CD1c-positive myeloid dendritic cell (primary cell): Measurements from ENCODE around the gene ALG13.
"Not testable (repeated sequence)": the region's sequence is repeated elsewhere in the genome, so short reads cannot be mapped to it uniquely, and the experiment has no call there.

ENCODE experiments used
- DNase-seq: peaks from one replicate; pipeline ENCODE4 v3.0.0-alpha.2; 2016; ENCODE audit errors: extremely low spot score

The ALG13 gene

DNA sequence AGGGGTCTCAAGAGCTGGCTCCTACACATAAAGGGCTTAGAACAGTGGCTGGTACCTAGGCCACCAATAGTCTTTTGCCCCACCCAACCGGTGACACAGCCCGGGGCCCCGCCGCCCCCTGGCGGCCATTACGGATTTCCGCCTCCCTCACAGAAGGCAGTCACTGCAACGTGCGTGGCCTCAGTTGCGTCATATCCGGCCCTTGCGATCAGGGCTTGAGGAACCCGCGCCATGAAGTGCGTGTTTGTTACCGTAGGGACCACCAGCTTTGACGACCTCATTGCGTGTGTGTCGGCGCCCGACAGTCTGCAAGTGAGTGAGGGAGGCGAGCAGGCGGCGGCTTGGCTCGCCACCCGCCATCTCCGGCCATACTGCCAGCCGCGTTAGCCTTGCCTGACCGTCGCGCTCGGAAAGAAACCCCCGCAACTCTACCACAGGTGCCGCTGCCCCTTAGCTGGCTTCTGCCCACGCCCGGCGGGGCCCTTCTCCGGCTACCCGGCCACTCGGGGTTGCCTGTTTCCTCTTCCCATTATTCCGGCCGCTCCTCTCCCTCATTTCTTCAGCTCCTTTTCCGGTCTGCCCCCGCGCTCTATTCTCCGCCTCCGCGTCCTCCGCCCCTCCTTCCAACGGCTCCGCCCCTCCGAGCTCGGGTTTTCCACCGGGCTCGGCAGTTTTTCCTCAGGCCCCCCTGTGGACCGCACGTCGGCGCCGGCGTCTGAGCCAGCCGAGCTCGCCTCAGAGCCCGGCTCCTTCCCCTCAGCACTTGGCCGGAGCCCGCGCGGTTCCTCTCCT is at the start of gene ALG13:
TSS of gene ALG13 (plus strand) at position 183 of the 792 bp plus-strand sequence. CDS start at position 232, 49 bp downstream.
- peak; percentile 91 for DNase-seq

DNA sequence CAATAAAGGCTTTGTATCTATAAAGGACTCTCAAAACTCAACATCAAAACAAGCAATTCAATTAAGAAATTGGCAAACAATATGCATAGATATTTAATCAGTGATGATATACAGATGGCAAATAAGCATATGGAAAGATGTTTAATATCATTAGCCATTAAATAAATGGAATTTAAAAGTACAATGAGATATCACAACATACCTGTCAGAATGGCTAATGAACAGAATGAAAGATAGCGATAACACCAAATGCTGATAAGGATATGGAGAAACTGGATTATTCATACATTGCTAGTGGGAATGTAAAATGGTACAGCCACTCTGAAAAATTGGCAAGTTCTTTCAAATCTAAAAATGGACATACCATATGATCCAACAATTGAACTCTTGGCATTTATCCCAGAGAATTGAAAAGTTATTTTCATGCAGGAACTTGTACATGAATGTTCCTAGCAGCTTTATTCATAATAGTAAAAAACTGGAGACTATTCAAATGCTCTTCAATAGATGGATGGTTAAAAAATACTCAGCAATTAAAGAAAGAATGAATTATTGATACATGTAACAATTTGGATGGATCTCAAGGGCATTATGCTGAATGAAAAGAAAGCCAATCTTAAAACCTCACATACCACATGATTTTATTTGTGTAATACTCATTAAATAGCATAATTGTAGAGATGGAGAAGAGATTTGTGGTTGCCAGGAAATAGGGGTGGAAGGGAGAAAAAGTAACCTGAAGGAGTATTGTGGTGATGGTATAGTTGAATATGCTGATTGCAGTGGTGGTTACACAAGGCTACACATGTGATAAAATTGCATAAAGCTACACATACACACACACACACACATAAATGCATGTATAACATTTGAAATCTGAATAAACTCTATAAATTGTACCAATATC is 45.9 kb upstream of the ALG13 start:
- no peak for DNase-seq

DNA sequence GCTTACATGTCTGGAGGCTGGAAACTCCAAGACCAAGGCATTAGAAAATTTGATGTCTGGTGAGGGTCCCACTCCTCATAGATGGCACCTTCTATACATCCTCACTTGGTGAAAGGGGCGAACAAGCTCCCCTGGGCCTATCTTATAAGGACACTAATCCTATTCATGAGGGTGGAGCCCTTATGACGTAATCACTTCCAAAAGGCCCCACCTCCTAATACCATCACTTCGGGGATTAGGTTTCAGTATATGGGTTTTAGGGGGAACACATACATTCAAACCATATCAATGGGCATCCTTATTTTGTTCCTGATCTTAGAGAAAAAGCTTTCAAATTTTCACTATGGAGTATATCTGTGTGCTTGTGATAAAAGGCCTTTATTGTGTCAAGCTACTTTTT is 39.0 kb upstream of the ALG13 start:
- DNase-seq, result no peak

DNA sequence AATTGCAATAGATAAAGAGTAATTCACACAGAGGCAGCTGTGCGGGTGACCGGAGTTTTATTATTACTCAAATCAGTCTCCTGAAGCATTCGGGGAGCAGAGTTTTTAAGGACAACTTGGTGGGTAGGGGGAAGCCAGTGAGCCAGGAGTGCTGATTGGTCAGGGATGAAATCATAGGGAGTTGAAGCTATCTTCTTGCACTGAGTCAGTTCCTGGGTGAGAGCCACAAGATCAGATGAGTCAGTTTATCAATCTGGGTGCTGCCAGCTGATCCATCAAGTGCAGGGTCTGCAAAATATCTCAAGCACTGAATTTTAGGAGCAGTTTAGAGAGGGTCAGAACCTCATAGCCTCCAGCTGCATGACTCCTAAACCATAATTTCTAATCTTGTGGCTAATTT is 35.8 kb upstream of the ALG13 start:
- DNase-seq, result not testable (repeated sequence)

DNA sequence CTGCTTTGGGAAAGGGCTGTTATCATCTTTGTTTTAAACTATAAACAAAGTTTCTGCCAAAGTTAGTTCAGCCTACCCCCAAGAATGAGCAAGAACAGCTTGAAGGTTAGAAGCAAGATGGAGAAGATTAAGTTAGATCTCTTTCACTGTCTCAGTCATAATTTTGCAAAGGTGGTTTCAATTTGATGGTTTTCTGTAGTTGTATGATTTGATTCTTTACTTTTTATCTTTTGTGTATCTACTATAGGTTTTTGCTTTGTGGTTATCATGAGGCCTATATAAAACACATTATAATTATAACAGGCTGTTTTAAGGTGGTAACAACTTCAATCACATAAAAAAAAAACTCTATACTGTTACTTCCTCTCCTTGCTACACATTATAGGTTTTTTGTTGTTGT is 35.4 kb upstream of the ALG13 start:
- DNase-seq, result no peak

DNA sequence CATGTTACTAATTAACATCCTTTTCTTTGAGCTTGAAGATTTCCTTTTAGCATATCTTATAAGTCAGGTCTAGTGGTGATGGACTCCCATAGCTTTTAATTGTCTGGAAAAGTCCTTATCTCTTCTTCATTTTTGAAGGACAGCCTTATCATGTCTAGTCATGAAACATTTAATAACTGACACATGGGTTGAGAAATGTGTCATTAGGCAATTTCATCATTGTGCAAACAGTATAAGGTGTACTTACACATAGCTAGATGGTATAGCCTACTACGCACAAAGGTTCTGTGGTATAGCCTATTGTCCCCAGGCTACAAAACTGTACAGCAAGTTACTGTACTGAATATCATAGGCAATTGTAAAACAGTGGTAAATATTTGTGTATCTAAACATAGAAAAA is 34.5 kb upstream of the ALG13 start:
- no peak for DNase-seq

DNA sequence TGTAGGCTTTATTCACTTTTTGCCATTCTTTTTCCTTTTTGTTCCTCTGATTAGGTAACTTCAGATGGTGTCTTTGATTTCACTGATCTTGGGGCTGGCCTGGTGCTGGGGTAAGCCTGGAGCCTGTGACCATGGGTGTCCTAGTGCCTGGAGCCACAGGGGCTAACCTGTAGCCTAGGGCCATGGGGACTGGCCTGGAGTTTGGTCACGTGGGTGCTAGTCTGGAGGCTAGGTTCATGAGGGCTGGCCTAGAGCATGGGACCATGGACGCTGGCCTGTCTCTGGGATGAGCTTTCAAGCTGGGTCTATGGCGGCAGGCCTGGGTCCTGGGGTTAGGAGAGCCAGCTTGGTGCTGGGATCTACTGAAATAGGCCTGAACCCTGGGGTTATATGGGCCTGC is 32.2 kb upstream of the ALG13 start:
- DNase-seq, result no peak

DNA sequence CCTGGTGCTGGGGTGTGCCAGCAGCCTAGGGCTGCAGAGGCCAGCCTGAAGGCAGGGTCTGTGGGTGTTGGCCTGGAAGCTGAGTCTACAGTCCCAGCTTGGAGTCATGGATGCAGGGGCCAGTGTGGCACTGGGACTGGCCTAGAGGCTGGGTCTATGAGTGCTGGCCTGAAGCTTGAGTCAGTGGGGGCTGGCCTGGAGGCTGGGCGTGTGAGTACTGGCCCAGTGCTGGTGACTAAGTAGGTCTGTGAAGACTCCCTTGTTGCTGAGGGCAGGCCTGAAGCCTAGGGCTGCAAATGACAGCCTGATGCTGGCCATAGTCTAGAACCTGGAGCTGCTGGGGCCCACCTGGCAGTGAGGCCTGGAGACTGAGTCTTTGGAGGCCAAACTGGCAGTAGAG is 31.3 kb upstream of the ALG13 start:
- DNase-seq, result no peak

DNA sequence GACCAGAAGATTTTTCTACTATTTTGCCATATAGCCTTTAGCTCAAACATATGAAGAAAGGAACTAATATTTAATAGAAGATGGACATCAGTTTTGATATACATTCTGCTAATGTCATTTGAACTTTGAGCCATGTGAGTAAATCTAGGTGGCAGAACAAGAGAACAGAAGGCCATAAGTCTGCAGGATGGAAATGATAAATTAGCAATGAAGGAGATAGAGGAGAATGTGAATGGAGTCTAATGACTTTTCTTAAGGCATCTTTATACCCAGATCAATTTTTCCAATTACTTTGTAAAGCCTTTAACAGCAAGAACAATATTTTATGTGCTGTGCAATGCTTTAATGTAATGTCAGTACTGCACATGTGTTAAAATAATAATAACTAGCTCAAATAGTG is 30.1 kb upstream of the ALG13 start:
- no peak for DNase-seq

DNA sequence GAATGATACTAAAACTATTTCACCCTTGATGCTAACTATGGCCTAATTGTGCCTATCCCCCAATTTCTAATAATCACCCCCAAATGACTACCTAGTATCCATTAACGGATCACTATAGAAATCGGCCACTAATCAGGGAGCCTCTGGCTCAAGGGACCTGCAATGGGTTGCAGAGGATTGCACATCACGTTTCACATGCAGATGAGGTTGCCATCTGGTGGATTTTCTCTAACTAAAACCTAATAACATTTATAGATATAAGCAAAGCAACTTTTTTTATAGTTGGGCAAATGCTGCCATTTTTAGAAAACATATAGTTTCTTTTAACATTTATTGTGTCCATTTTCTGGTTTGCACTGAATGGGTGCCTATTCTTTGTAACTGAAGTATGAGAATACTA is 28.3 kb upstream of the ALG13 start:
- no peak for DNase-seq

DNA sequence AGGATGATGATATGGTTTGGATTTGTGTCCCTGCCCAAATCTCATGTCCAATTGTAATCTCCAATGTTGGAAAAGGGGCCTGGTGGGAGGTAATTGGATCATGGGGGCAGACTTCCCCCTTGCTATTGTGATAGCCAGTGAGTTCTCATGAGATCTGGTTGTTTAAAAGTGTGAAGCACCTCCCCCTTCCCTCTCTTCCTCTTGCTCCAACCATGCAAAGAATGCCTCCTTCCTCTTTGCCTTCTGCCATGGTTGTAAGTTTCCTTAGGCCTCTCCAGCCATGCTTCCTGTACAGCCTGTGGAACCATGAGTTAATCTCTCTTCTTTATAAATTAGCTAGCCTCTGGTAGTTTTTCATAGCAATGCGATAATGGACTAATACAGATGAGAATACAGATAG is 19.7 kb upstream of the ALG13 start:
- DNase-seq, result no peak

DNA sequence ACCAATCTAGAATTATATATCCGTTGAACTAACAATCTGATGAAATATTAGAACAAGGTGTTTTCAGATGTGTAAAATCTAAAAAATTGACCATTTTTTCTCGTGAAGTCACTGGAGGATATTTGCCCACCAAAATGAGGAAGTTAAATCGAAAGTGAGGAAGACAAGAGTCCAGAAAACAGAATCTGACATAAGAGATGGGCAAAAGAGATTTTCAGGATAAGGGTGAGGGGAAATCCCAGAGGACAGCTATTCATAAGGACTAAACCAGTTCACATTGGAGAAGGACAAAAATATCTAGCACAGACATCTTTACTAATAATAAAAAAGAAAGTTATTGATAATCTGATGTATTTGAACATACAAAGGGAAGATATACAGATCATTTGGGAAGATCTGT is 18.7 kb upstream of the ALG13 start:
- DNase-seq, result no peak

DNA sequence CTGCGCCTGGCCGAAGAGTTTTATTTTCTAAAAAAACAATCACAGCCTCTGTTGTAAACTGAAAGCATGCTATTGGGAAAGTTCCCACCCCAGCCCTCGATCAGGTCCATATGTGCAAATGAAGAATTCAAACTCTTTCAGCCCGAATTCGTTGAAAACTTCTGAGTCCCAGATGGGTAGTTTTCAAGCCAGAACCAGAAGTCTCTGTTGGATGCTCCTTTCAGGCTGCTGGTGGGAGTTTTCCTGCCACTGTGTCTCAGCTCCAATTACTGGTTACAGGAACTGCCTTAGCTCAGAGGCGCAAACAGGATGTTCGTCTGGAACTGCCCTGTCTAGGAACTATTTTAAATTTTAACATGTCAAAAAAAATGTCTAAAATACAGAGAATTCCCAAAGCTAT is 9.3 kb upstream of the ALG13 start:
- no peak for DNase-seq

DNA sequence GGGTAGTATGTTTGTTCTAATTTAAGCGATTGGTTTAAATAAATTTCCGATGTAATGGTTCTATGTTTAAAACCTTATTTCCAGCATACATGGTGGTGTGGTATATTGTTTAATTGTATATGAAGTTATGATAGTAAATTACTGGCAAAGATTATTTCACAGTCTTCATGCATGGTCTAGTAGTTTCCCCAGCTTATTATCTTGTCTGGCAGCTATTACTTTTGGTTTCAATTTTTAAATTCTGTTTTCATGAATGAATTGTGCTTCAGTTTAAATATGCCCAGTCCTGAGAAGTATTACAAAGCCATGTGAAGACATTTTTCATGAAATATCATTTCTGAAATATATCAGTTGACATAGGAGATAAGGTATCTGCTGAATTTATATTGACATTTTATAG is 6.3 kb downstream of the ALG13 start:
- no peak for DNase-seq

DNA sequence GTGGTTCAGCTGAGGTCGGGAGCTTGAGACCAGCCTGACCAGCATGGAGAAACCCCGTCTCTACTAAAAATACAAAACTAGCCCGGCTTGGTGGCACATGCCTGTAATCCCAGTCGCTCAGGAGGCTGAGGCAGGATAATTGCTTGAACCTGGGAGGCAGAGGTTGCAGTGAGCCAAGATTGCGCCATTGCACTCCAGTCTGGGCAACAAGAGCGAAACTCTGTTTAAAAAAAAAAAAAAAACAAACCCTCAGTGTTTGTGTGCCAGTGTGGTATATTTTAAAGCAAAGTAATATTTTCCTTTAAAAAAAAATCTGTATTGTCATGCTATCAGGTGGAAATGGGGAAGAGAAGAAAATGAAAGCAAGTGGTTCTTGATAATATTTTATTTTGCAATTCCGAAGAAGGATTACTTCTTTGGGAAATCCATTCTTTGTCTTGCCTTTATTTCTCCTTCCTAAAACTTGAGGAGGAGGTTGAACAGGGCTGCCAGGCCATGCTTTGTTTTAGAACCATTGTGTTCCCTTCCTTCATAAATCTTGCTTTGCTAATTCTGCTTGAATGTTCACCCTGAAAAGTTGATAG is 14.4 kb downstream of the ALG13 start:
- DNase-seq, result no peak

DNA sequence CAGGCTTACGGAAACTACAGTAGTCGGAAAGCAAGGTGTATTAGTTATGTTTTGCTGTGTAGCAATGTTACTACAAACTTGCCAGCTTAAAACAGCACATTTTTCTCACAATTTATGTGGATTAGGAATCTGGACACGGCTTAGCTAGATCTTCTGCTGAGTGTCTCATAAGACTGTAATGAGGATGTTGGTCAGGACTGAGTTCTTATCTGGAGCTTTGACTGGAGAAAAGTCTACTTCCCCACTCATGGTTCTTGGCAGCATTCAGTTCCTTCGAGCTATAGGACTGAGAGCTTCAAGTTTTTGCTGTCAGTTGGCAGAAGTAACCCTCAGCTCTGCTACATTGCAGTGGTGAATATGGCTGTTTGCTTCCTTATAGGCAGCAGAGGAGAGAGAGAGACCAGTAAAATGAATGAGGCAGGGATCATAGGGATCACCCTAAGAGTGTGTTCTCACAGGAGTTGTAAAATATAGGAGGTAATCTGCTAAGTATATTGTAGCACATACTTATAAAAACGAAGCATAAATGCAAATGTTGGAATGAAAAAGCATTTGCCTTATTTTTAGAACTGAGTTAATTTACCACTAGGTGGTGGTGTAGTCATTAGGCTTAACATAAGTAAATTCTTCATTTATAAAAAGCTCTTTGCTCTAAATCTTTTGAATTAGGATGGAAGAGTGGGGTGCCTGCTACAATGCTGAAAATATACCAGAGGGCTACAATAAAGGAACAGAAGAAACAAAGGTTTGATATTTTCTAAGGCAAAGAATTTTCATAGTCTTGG is 38.6 kb downstream of the ALG13 start:
- peak; percentile 1 for DNase-seq

DNA sequence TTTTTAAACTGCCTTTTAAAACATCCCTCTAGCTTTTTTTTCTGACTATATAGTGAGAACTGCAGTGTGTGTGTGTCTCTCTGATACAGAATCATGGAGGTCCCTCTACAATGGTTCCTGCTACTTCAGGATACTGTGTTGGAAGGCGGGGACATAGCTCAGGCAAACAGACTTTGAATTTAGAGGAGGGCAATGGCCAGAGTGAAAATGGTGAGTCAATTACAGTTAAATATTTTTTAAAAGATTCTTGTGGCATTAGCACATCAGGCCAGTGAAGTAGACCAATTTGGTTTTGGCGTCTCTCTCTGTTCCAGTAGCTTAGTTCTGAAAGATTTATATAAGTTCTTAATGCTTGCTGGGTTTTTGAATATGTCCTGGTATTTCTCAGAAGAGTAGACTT is 47.1 kb downstream of the ALG13 start:
- DNase-seq, result no peak

DNA sequence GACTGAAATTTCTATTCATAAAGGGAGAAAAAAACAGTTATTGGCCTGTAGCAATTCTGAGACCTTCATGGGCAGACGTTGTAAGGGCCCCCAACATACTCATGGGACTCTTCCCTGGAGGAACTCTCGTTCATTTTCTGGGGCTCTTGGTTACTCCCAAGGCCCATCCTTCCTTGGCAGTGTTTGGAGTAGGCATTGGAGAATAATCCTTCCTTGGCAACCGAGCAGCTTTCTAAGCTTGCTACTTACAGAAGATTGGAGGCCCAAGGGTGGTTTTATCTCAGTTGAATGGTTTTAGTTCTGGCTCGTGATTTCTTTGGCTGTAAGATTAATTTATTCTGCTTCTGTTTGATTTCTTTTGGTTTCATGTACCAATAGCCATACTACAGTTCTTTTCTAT is 50.4 kb downstream of the ALG13 start:
- DNase-seq, result no peak

DNA sequence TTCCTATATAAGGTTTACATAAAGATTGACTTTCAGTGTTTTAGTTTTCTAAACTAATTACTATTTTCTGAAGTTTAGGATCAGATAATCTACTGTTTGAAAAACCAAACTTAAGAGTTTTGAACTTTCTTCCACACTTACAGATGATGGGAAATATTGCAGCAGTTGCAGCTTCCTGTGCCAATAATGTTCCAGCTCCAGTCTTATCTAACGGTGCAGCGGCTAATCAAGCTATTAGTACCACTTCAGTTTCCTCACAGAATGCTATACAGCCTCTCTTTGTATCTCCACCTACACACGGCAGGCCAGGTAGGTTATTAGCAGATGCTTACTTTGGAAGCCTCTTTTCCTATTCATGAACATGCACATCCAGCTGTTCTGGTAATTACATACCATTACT is 55.6 kb downstream of the ALG13 start:
- DNase-seq, result no peak

DNA sequence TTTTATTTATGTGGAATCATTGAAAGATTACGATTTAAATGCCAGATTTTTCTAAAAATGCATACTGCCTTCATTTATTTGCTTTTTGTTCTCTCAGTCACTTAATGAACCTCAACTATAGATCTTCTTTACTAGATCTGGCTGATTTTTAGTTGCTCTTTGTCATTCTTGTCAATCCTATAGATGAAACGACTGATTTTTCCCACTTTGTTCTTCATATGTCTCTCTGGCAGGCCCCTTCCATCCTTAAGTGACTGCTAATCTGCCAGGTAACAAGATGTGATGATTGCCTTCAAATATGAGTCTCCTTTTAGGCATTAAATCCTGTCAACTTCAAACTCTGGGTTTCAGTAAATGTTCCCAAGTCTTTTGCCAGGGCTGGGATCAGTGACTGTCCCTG is 61.0 kb downstream of the ALG13 start:
- no peak for DNase-seq

DNA sequence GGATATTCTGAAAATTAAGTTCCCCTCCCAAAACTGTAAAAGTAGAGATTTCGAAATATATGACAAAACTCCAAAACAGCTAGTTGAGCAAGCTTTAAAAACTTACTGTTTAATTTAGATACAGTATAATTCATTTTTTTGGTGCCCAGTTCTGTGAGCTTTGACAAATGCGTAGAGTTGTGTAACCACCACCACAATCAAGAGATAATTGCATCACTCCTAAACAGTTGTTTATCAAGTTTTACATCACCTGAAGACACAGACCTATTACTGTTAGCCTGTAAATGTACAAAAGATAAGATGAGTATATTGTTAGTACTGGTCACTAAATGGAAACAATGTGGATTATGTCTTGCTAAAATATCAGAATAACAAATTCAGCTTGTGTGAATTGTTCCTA is 62.3 kb downstream of the ALG13 start:
- no peak for DNase-seq

DNA sequence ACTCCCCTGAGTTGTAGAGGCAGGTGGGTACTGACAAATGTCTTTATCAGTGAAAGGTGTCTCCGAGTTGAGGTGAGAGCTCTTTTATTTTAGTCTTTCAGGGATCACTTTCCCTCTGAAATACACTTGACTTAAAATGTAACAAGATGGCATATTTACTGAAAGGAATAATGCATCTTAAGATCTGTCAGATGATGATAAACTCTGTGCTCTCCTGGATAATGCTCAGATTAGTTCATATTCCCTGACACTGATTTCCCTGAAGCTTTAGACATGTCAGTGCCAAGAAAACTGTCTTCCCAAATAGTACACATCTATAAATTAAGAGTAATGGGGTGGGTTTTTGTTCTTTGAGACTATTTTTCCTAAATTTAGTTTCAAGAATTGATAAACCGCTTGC is 75.5 kb downstream of the ALG13 start:
- DNase-seq, result no peak
